ENCODE results near the gene CYP11A1.

Gene CYP11A1

GRCh38 chr15:74317820-74318375 lies 49.5 kb downstream of the CYP11A1 start:
- Histone ChIP-seq H3K79me2 (ENCODE audit: control insufficient read depth, insufficient read depth, low read length, poor library complexity) (no peaks in the 10 kb centered on the region), H3K79me1 (ENCODE audit: low read length) (peaks cover 2% of the 10 kb centered on the region), H3K9me3 (ENCODE audit: insufficient read depth, low read depth, low read length) (no peaks in the 10 kb centered on the region), H4K8ac (ENCODE audit: low read depth, low read length) (no peak overlapping the region), H3K4me1 (ENCODE audit: control insufficient read depth in 1 of 2, insufficient read depth in 2 of 2, low read length in 2 of 2) (peaks cover 12 to 14% of the 10 kb centered on the region in 2 experiments), H2BK120ac (ENCODE audit: insufficient read depth, low read length, poor library complexity) (no peak overlapping the region), H2BK12ac (ENCODE audit: low read length) (no peak overlapping the region), H2AK5ac (ENCODE audit: low read length) (peak overlapping the region; percentile 44), H3K18ac (ENCODE audit: low read length) (no peak overlapping the region), H3K23ac (ENCODE audit: low read length) (no peak overlapping the region), H3K14ac (ENCODE audit: low read length) (peak overlapping the region; percentile 25), H2BK5ac (ENCODE audit: low read depth, low read length, poor library complexity) (no peak overlapping the region), H3K9ac (ENCODE audit: low read length) (no peak overlapping the region), H3K27ac (ENCODE audit: low read depth, low read length) (peak overlapping the region; percentile 66), H3K4me3 (ENCODE audit: low read depth, low read length) (no peak overlapping the region), H4K12ac (ENCODE audit: low read depth, low read length) (no peak overlapping the region), H3K4ac (ENCODE audit: low read depth, low read length) (no peak overlapping the region), H3K27me3 (ENCODE audit: insufficient read depth, low read length) (no peaks in the 10 kb centered on the region), H3K4me2 (ENCODE audit: low read length) (no peak overlapping the region), H4K91ac (ENCODE audit: low read depth, low read length) (peak overlapping the region; percentile 53), H2AFZ (ENCODE audit: insufficient read depth, low read length, poor library complexity) (no peak overlapping the region), H3K36me3 (ENCODE audit: control insufficient read depth in 1 of 2, insufficient read depth in 2 of 2, low read length in 2 of 2) (no peaks in the 10 kb centered on the region)
- WGBS (ENCODE audit: extremely low coverage, insufficient coverage, insufficient read length) = no CpG with 5 or more reads among the region's 8 CpGs
- DNase-seq = peak; percentile 81 to 85

DNA sequence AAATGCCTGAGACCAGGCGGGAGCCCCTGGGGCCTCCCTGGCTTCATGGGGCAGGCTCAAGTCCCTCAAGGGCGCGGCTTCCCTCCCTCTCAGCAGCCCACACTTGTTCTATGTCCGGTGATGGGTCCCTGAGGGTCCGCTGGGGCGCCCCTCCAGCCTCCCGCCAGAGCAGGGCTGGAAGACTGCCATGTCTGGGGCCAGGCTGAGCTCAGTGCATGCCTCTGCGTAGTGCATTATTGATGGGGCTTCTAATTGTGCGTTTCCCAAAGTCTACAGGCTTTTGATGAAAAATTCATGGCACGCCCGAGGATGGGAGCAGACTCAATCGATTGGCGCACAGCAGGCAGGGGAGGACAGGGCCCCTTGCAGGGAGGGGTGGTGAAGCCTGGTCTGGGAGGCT lies 51.3 kb downstream of the CYP11A1 start:
- Histone ChIP-seq H3K23ac (ENCODE audit: low read length) (no peak overlapping the region), H2BK5ac (ENCODE audit: low read depth, low read length, poor library complexity) (no peak overlapping the region), H2BK12ac (ENCODE audit: low read length) (no peak overlapping the region), H3K4ac (ENCODE audit: low read depth, low read length) (no peak overlapping the region), H2AK5ac (ENCODE audit: low read length) (no peak overlapping the region), H3K14ac (ENCODE audit: low read length) (no peak overlapping the region), H3K27me3 (ENCODE audit: insufficient read depth, low read length) (no peaks in the 10 kb centered on the region), H3K79me1 (ENCODE audit: low read length) (peaks cover 2% of the 10 kb centered on the region), H3K18ac (ENCODE audit: low read length) (no peak overlapping the region), H2BK120ac (ENCODE audit: insufficient read depth, low read length, poor library complexity) (no peak overlapping the region), H3K4me2 (ENCODE audit: low read length) (no peak overlapping the region), H3K4me3 (ENCODE audit: low read depth, low read length) (no peak overlapping the region), H3K9me3 (ENCODE audit: insufficient read depth, low read depth, low read length) (no peaks in the 10 kb centered on the region), H3K36me3 (ENCODE audit: control insufficient read depth in 1 of 2, insufficient read depth in 2 of 2, low read length in 2 of 2) (no peaks in the 10 kb centered on the region), H3K4me1 (ENCODE audit: control insufficient read depth in 1 of 2, insufficient read depth in 2 of 2, low read length in 2 of 2) (peaks cover 12 to 14% of the 10 kb centered on the region in 2 experiments), H4K91ac (ENCODE audit: low read depth, low read length) (no peak overlapping the region), H4K12ac (ENCODE audit: low read depth, low read length) (no peak overlapping the region), H2AFZ (ENCODE audit: insufficient read depth, low read length, poor library complexity) (no peak overlapping the region), H3K79me2 (ENCODE audit: control insufficient read depth, insufficient read depth, low read length, poor library complexity) (no peaks in the 10 kb centered on the region), H3K9ac (ENCODE audit: low read length) (no peak overlapping the region), H4K8ac (ENCODE audit: low read depth, low read length) (no peak overlapping the region), H3K27ac (ENCODE audit: low read depth, low read length) (no peak overlapping the region)
- WGBS (ENCODE audit: extremely low coverage, insufficient coverage, insufficient read length) = no CpG with 5 or more reads among the region's 13 CpGs
- DNase-seq = no peak

DNA sequence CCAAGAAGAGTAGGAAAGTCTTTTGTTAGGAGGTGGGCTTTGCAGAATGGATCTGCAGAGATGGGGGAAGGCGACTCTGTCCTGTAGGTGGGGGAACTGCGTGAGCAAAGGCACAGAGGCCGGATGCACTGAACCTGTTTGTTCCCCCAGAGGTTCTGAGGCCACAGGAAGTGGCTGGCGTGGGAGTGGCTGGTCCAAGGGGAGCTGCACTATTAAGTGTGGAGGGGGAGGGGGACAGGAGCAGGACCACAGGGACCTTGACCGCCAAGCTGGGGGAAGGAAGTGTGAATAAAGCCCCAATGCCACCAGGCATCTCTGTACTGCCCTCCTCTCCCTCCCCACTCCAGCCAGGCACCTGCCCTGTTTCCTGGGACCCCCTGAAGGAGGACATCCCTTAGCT lies 51.8 kb downstream of the CYP11A1 start:
- Histone ChIP-seq H3K27me3 (ENCODE audit: insufficient read depth, low read length) (no peaks in the 10 kb centered on the region), H3K14ac (ENCODE audit: low read length) (no peak overlapping the region), H3K79me1 (ENCODE audit: low read length) (peaks cover 2% of the 10 kb centered on the region), H2AK5ac (ENCODE audit: low read length) (no peak overlapping the region), H3K18ac (ENCODE audit: low read length) (no peak overlapping the region), H2AFZ (ENCODE audit: insufficient read depth, low read length, poor library complexity) (no peak overlapping the region), H2BK120ac (ENCODE audit: insufficient read depth, low read length, poor library complexity) (no peak overlapping the region), H2BK12ac (ENCODE audit: low read length) (no peak overlapping the region), H4K8ac (ENCODE audit: low read depth, low read length) (no peak overlapping the region), H3K9me3 (ENCODE audit: insufficient read depth, low read depth, low read length) (peaks cover 3% of the 10 kb centered on the region), H3K4me1 (ENCODE audit: control insufficient read depth in 1 of 2, insufficient read depth in 2 of 2, low read length in 2 of 2) (peaks cover 12 to 14% of the 10 kb centered on the region in 2 experiments), H3K4me3 (ENCODE audit: low read depth, low read length) (no peak overlapping the region), H3K23ac (ENCODE audit: low read length) (no peak overlapping the region), H3K27ac (ENCODE audit: low read depth, low read length) (no peak overlapping the region), H2BK5ac (ENCODE audit: low read depth, low read length, poor library complexity) (no peak overlapping the region), H3K79me2 (ENCODE audit: control insufficient read depth, insufficient read depth, low read length, poor library complexity) (no peaks in the 10 kb centered on the region), H3K4me2 (ENCODE audit: low read length) (no peak overlapping the region), H3K4ac (ENCODE audit: low read depth, low read length) (no peak overlapping the region), H4K12ac (ENCODE audit: low read depth, low read length) (no peak overlapping the region), H3K36me3 (ENCODE audit: control insufficient read depth in 1 of 2, insufficient read depth in 2 of 2, low read length in 2 of 2) (no peaks in the 10 kb centered on the region), H4K91ac (ENCODE audit: low read depth, low read length) (no peak overlapping the region), H3K9ac (ENCODE audit: low read length) (no peak overlapping the region)
- WGBS (ENCODE audit: extremely low coverage, insufficient coverage, insufficient read length) = no CpG with 5 or more reads among the region's 5 CpGs
- DNase-seq = no peak

DNA sequence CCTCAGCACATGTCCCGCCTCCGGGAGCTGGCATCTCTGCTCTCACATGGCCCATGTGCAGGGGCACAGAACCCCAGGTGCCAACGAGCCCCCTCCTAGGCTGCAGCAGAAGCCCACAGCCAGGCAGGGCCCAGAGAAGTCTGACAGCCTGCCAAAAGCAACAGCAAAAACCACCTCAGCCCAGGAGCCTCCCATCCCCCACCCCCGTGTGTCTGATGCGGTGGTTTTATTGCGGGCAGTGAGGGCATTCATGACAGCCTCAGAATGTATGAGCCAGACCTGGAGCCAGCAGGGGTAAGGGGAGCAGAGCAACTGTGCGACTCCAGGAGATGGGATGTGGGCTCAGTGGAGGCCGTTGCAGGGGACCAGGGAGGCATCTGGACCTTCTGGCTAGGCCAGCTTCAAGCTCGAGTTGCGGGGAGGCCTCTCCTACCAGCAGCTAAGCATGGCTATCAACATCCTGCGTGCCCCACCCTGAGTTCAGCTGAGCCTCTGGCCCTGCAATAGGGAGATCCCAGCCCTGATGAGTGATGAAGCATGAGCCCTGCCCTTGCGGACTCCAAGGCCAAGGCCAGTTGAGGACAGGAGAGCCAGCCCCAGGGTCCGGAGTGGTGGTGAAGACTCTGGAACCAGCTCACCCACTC lies 52.5 kb downstream of the CYP11A1 start:
- no peak overlapping the region for H2BK12ac ChIP-seq (ENCODE audit: low read length)
- H4K91ac ChIP-seq (ENCODE audit: low read depth, low read length) = no peak overlapping the region
- H3K27me3 ChIP-seq (ENCODE audit: insufficient read depth, low read length) = no peaks in the 10 kb centered on the region
- H3K36me3 ChIP-seq (ENCODE audit: control insufficient read depth in 1 of 2, insufficient read depth in 2 of 2, low read length in 2 of 2) = no peaks in the 10 kb centered on the region
- H3K23ac ChIP-seq (ENCODE audit: low read length) = no peak overlapping the region
- no peak overlapping the region for H3K9ac ChIP-seq (ENCODE audit: low read length)
- no peak overlapping the region for H3K27ac ChIP-seq (ENCODE audit: low read depth, low read length)
- peak; percentile 79 to 89 for DNase-seq
- H2BK120ac ChIP-seq (ENCODE audit: insufficient read depth, low read length, poor library complexity) = no peak overlapping the region
- H3K4me2 ChIP-seq (ENCODE audit: low read length) = no peak overlapping the region
- H2AK5ac ChIP-seq (ENCODE audit: low read length) = no peak overlapping the region
- no peak overlapping the region for H4K8ac ChIP-seq (ENCODE audit: low read depth, low read length)
- peaks cover 3% of the 10 kb centered on the region for H3K9me3 ChIP-seq (ENCODE audit: insufficient read depth, low read depth, low read length)
- no peak overlapping the region for H2BK5ac ChIP-seq (ENCODE audit: low read depth, low read length, poor library complexity)
- no peak overlapping the region for H3K4ac ChIP-seq (ENCODE audit: low read depth, low read length)
- H3K4me1 ChIP-seq (ENCODE audit: control insufficient read depth in 1 of 2, insufficient read depth in 2 of 2, low read length in 2 of 2) = peaks cover 12 to 14% of the 10 kb centered on the region in 2 experiments
- no peak overlapping the region for H4K12ac ChIP-seq (ENCODE audit: low read depth, low read length)
- peaks cover 2% of the 10 kb centered on the region for H3K79me1 ChIP-seq (ENCODE audit: low read length)
- no peak overlapping the region for H2AFZ ChIP-seq (ENCODE audit: insufficient read depth, low read length, poor library complexity)
- H3K79me2 ChIP-seq (ENCODE audit: control insufficient read depth, insufficient read depth, low read length, poor library complexity) = no peaks in the 10 kb centered on the region
- H3K14ac ChIP-seq (ENCODE audit: low read length) = no peak overlapping the region
- no CpG with 5 or more reads among the region's 13 CpGs for WGBS (ENCODE audit: extremely low coverage, insufficient coverage, insufficient read length)
- H3K18ac ChIP-seq (ENCODE audit: low read length) = no peak overlapping the region
- no peak overlapping the region for H3K4me3 ChIP-seq (ENCODE audit: low read depth, low read length)

All from trophoblast cell (in vitro differentiated cells and primary cell).